Trophoblast cell (in vitro differentiated cells and primary cell): ENCODE results near the gene MTMR3.

Experiments used
- DNase-seq, 2 donors: peaks; one replicate each; pipeline ENCODE4 v3.0.0-alpha.2; 2016
- H2AFZ ChIP-seq: 2 replicates; pipeline ENCODE4 v1.6.1; 2013; ENCODE audit warnings: low read length, moderate library complexity, mild to moderate bottlenecking; ENCODE audit not compliant: insufficient read depth, poor library complexity
- H2AK5ac ChIP-seq: 2 replicates; pipeline ENCODE4 v1.6.1; 2013; ENCODE audit warnings: mild to moderate bottlenecking, low read length
- H2BK120ac ChIP-seq: 2 replicates; pipeline ENCODE4 v1.6.1; 2013; ENCODE audit warnings: low read length, mild to moderate bottlenecking, moderate library complexity; ENCODE audit not compliant: insufficient read depth, poor library complexity
- H2BK12ac ChIP-seq: 2 replicates; pipeline ENCODE4 v1.6.1; 2013; ENCODE audit warnings: mild to moderate bottlenecking, low read length, moderate library complexity
- H2BK5ac ChIP-seq: 2 replicates; pipeline ENCODE4 v1.6.1; 2013; ENCODE audit warnings: low read length, low read depth, moderate library complexity, mild to moderate bottlenecking; ENCODE audit not compliant: poor library complexity
- H3K14ac ChIP-seq: 2 replicates; pipeline ENCODE4 v1.6.1; 2013; ENCODE audit warnings: mild to moderate bottlenecking, low read length
- H3K18ac ChIP-seq: 2 replicates; pipeline ENCODE4 v1.6.1; 2013; ENCODE audit warnings: mild to moderate bottlenecking, low read length
- H3K23ac ChIP-seq: 2 replicates; pipeline ENCODE4 v1.6.1; 2013; ENCODE audit warnings: low read length
- H3K27ac ChIP-seq: 2 replicates; pipeline ENCODE4 v1.5.1; 2013; ENCODE audit warnings: low read depth, mild to moderate bottlenecking, inconsistent platforms, low read length, moderate library complexity
- H3K27me3 ChIP-seq: 2 replicates; pipeline ENCODE4 v1.6.1; 2013; ENCODE audit warnings: inconsistent platforms, mild to moderate bottlenecking, low read length, moderate library complexity; ENCODE audit not compliant: insufficient read depth
- H3K36me3 ChIP-seq, 2 experiments: 1 replicate in 1 of 2; 2 replicates in 1 of 2; pipeline ENCODE4 v1.6.1; 2013; ENCODE audit warnings: low read length in 2 of 2, mild to moderate bottlenecking in 2 of 2, moderate library complexity in 1 of 2; ENCODE audit not compliant: insufficient read depth in 2 of 2, control insufficient read depth in 1 of 2
- H3K4ac ChIP-seq: 2 replicates; pipeline ENCODE4 v1.6.1; 2013; ENCODE audit warnings: low read depth, mild to moderate bottlenecking, low read length, moderate library complexity
- H3K4me1 ChIP-seq, 2 experiments: 1 replicate in 1 of 2; 2 replicates in 1 of 2; pipeline ENCODE4 v1.6.1; 2013; ENCODE audit warnings: low read length in 2 of 2, mild to moderate bottlenecking in 2 of 2, moderate library complexity in 1 of 2; ENCODE audit not compliant: insufficient read depth in 2 of 2, control insufficient read depth in 1 of 2
- H3K4me2 ChIP-seq: 2 replicates; pipeline ENCODE4 v1.6.1; 2013; ENCODE audit warnings: inconsistent platforms, mild to moderate bottlenecking, low read length, moderate library complexity
- H3K4me3 ChIP-seq: 2 replicates; pipeline ENCODE4 v1.5.1; 2013; ENCODE audit warnings: mild to moderate bottlenecking, low read depth, low read length, inconsistent platforms
- H3K79me1 ChIP-seq: one replicate; pipeline ENCODE4 v1.6.1; 2013; ENCODE audit warnings: low read length
- H3K79me2 ChIP-seq: 2 replicates; pipeline ENCODE4 v1.6.1; 2013; ENCODE audit warnings: low read length, mild to moderate bottlenecking; ENCODE audit not compliant: control insufficient read depth, insufficient read depth, poor library complexity
- H3K9ac ChIP-seq: 2 replicates; pipeline ENCODE4 v1.6.1; 2013; ENCODE audit warnings: mild to moderate bottlenecking, low read length
- H3K9me3 ChIP-seq: 2 replicates; pipeline ENCODE4 v1.6.1; 2013; ENCODE audit warnings: low read depth, mild to moderate bottlenecking, control low read depth, inconsistent platforms, low read length; ENCODE audit not compliant: insufficient read depth
- H4K12ac ChIP-seq: 2 replicates; pipeline ENCODE4 v1.6.1; 2013; ENCODE audit warnings: low read depth, mild to moderate bottlenecking, low read length, moderate library complexity
- H4K8ac ChIP-seq: 2 replicates; pipeline ENCODE4 v1.6.1; 2013; ENCODE audit warnings: low read depth, mild to moderate bottlenecking, low read length, moderate library complexity
- H4K91ac ChIP-seq: one replicate; pipeline ENCODE4 v1.6.1; 2013; ENCODE audit warnings: low read depth, mild to moderate bottlenecking, low read length, moderate library complexity
- WGBS: extraction: QIAGEN DNeasy Blood & Tissue Kit; methylation state at CpG from one replicate; pipeline ENCODE4 v1.1.7; 2013; ENCODE audit warnings: missing lambda C conversion rate; ENCODE audit not compliant: insufficient read length, insufficient coverage; ENCODE audit errors: extremely low coverage; 5-methylcytosine and 5-hydroxymethylcytosine counted together

Gene MTMR3

DNA sequence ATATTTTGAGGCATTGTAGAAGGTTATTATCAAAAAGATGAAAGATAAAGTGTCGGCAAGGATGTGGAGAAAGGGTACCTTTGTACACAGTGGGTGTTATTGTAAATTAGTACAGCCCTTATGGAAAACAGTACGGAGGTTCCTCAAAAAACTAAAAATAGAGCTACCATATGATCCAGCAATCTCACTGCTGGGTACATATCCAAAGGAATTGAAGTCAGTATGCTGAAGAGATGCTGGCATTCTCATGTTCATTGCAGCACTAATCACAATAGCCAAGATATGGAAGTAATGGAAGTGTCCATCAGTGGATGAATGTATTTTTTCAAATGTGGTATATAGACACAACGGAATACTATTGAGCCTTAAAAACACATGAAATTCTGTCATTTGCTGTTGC, 15.1 kb upstream of the MTMR3 start:
- no peak overlapping the region for H3K4me2 ChIP-seq
- no peak overlapping the region for H4K8ac ChIP-seq
- no peak overlapping the region for H2BK12ac ChIP-seq
- H2BK5ac ChIP-seq = no peak overlapping the region
- H3K27me3 ChIP-seq = no peaks in the 10 kb centered on the region
- no peak overlapping the region for H3K4me3 ChIP-seq
- H3K9me3 ChIP-seq = no peaks in the 10 kb centered on the region
- no peak overlapping the region for H3K18ac ChIP-seq
- no peak overlapping the region for H3K4ac ChIP-seq
- H3K27ac ChIP-seq = no peak overlapping the region
- no CpG with 5 or more reads among the region's 3 CpGs for WGBS
- no peak overlapping the region for H3K9ac ChIP-seq
- no peaks in the 10 kb centered on the region for H3K36me3 ChIP-seq
- no peak overlapping the region for H3K23ac ChIP-seq
- peaks cover 0 to 4% of the 10 kb centered on the region in 2 experiments for H3K4me1 ChIP-seq
- H2AK5ac ChIP-seq = no peak overlapping the region
- no peak overlapping the region for H2AFZ ChIP-seq
- no peak overlapping the region for H4K91ac ChIP-seq
- no peak overlapping the region for H3K14ac ChIP-seq
- DNase-seq = no peak
- no peak overlapping the region for H4K12ac ChIP-seq
- no peaks in the 10 kb centered on the region for H3K79me1 ChIP-seq
- H3K79me2 ChIP-seq = no peaks in the 10 kb centered on the region
- H2BK120ac ChIP-seq = no peak overlapping the region

DNA sequence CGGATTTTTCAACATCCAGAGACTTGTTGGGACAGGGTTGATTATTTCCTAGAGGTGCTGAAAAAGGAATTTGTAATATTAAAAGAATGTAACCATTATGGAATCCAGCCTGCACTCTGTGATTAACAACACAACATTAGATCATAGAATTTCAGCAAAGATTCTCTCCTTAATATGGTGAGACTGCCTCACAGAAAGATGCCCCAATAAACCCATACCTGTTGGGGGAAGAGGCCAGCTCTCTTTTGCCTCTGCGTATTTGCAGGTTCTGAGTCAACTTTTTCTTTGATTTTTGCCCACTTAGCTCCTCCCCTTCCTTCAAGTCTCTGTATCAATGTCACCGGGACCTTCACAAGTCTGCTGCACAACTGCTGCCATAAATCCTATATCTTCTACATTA, 12.4 kb upstream of the MTMR3 start:
- no CpG with 5 or more reads among the region's 3 CpGs for WGBS

GRCh38 chr22:29871684-29872083, 11.3 kb upstream of the MTMR3 start:
- no peak for DNase-seq
- WGBS = no CpG with 5 or more reads among the region's 5 CpGs
- Histone ChIP-seq H3K14ac (no peak overlapping the region), H3K18ac (no peak overlapping the region), H3K4me1 (peaks cover 0 to 4% of the 10 kb centered on the region in 2 experiments), H2BK12ac (no peak overlapping the region), H2AK5ac (no peak overlapping the region), H2BK5ac (no peak overlapping the region), H3K9me3 (no peaks in the 10 kb centered on the region), H3K36me3 (no peaks in the 10 kb centered on the region), H4K91ac (no peak overlapping the region), H3K23ac (no peak overlapping the region), H4K8ac (no peak overlapping the region), H4K12ac (no peak overlapping the region), H2BK120ac (no peak overlapping the region), H3K79me1 (no peaks in the 10 kb centered on the region), H3K9ac (no peak overlapping the region), H3K4me2 (no peak overlapping the region), H2AFZ (peak overlapping the region; percentile 13), H3K4ac (no peak overlapping the region), H3K4me3 (no peak overlapping the region), H3K79me2 (no peaks in the 10 kb centered on the region), H3K27me3 (no peaks in the 10 kb centered on the region), H3K27ac (no peak overlapping the region)

More for the DNA sequence above, 12.4 kb upstream of the MTMR3 start:
- no peaks in the 10 kb centered on the region for H3K79me2 ChIP-seq
- no peak overlapping the region for H3K14ac ChIP-seq
- peak in 1 of 2 donors; percentile 50 for DNase-seq
- no peak overlapping the region for H4K8ac ChIP-seq
- H2BK12ac ChIP-seq = no peak overlapping the region
- H3K4me2 ChIP-seq = no peak overlapping the region
- no peak overlapping the region for H3K9ac ChIP-seq
- H3K9me3 ChIP-seq = no peaks in the 10 kb centered on the region
- peak overlapping the region; percentile 54 for H3K23ac ChIP-seq
- H3K27me3 ChIP-seq = no peaks in the 10 kb centered on the region
- no peak overlapping the region for H3K18ac ChIP-seq
- H4K91ac ChIP-seq = no peak overlapping the region
- no peak overlapping the region for H3K4me3 ChIP-seq
- H3K4ac ChIP-seq = no peak overlapping the region
- H3K79me1 ChIP-seq = no peaks in the 10 kb centered on the region
- no peak overlapping the region for H3K27ac ChIP-seq
- no peak overlapping the region for H2AK5ac ChIP-seq
- no peak overlapping the region for H2BK5ac ChIP-seq
- H2BK120ac ChIP-seq = no peak overlapping the region
- no peak overlapping the region for H2AFZ ChIP-seq
- H3K36me3 ChIP-seq = no peaks in the 10 kb centered on the region
- peaks cover 0 to 4% of the 10 kb centered on the region in 2 experiments for H3K4me1 ChIP-seq
- no peak overlapping the region for H4K12ac ChIP-seq

DNA sequence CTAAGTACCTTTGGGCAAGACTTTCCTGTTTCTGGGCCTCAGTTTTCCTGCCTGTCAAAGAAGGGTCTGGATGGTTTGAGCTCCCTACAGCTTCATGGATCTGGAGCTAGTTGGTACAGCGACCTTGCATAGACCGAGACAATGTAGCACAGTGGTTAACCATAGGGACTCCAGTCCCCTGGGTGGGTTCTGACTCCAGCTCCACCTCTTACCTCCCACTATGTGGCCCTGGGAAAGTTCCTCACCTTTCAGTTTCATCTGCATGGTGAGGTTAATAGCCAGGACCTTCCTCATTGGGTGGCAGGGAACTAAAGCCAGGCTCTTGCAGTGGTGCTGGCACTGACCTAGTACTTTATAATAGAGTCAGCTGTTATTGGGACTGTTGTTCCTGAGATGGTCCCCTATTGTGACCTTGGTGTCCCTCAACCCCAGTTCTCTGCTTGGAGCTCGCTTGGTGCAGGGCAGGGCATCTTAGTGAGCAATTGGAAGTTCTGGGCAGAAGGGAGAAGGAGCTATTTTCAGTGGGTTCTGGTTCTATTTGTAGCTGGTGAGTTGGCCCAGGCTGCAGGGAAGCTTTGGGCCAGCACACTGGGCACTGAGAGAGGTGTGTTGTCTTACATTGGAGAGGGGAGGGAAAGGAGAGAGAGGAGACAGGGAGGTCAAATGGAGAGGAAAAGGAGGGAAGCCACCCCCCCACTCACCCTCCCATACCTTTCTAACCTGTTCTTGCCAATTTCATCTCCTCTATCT, 10.7 kb upstream of the MTMR3 start:
- Histone ChIP-seq H3K4me3 (no peak overlapping the region), H2BK120ac (no peak overlapping the region), H3K9me3 (no peaks in the 10 kb centered on the region), H3K27me3 (no peaks in the 10 kb centered on the region), H3K4ac (no peak overlapping the region), H3K27ac (no peak overlapping the region), H3K14ac (no peak overlapping the region), H3K18ac (no peak overlapping the region), H4K91ac (no peak overlapping the region), H3K79me2 (no peaks in the 10 kb centered on the region), H3K4me1 (peaks cover 0 to 4% of the 10 kb centered on the region in 2 experiments), H2BK5ac (no peak overlapping the region), H3K36me3 (no peaks in the 10 kb centered on the region), H2AFZ (peak overlapping the region; percentile 13), H3K4me2 (no peak overlapping the region), H4K12ac (no peak overlapping the region), H2AK5ac (no peak overlapping the region), H3K79me1 (no peaks in the 10 kb centered on the region), H3K9ac (no peak overlapping the region), H4K8ac (no peak overlapping the region), H2BK12ac (no peak overlapping the region), H3K23ac (no peak overlapping the region)
- WGBS = no CpG with 5 or more reads among the region's 3 CpGs
- no peak for DNase-seq
